ENCODE data around the gene AMBRA1.
A peak's percentile ranks its signal among the peaks of the same experiment; 100 is the strongest.

The AMBRA1 gene

GRCh38 chr11:46484101-46484500, 109.7 kb downstream of the AMBRA1 start:
- CTCF ChIA-PET = interaction anchor here (0.7 kb wide), 1 partner anchor 135 kb away, joined by 3 read pairs; no protein-coding TSS in a partner anchor
- no peaks in the 10 kb centered on the region for H3K9me3 Mint-ChIP-seq

GRCh38 chr11:46480909-46481308, 112.9 kb downstream of the AMBRA1 start:
- CTCF ChIA-PET = interaction anchor here (0.8 to 0.9 kb wide), 2 partner anchors 16 to 48 kb away, joined by 3 read pairs; no protein-coding TSS in a partner anchor
- no peak overlapping the region for H3K4me3 Mint-ChIP-seq
- H3K27me3 Mint-ChIP-seq = no peaks in the 10 kb centered on the region
- H3K9me3 Mint-ChIP-seq = no peaks in the 10 kb centered on the region
- H3K27ac Mint-ChIP-seq = no peak overlapping the region
- peaks cover 4% of the 10 kb centered on the region for H3K4me1 Mint-ChIP-seq
- H3K36me3 Mint-ChIP-seq = peaks cover 5% of the 10 kb centered on the region
- no peak for DNase-seq

More at GRCh38 chr11:46484101-46484500, 109.7 kb downstream of the AMBRA1 start:
- Mint-ChIP-seq H3K4me3 (no peak overlapping the region), H3K27me3 (no peaks in the 10 kb centered on the region), H3K27ac (no peak overlapping the region), H3K36me3 (peaks cover 5% of the 10 kb centered on the region), H3K4me1 (no peaks in the 10 kb centered on the region)
- DNase-seq = no peak

- Mint-ChIP-seq H3K36me3 (peaks cover 5% of the 10 kb centered on the region), H3K4me3 (no peak overlapping the region), H3K27ac (no peak overlapping the region), H3K4me1 (peaks cover 10% of the 10 kb centered on the region), H3K27me3 (no peaks in the 10 kb centered on the region), H3K9me3 (no peaks in the 10 kb centered on the region)
- DNase-seq = no peak
- CTCF ChIA-PET = interaction anchor here (0.8 to 2.4 kb wide), 3 partner anchors 10 to 49 kb away, joined by 3 to 6 read pairs (median 3); no protein-coding TSS in a partner anchor
Measured at GRCh38 chr11:46480166-46480726, 113.6 kb downstream of the AMBRA1 start.

GRCh38 chr11:46479601-46480000, 114.2 kb downstream of the AMBRA1 start:
- peaks cover 5% of the 10 kb centered on the region for H3K36me3 Mint-ChIP-seq
- no peak for DNase-seq
- no peaks in the 10 kb centered on the region for H3K9me3 Mint-ChIP-seq
- H3K4me1 Mint-ChIP-seq = peaks cover 10% of the 10 kb centered on the region
- no peaks in the 10 kb centered on the region for H3K27me3 Mint-ChIP-seq
- CTCF ChIA-PET = interaction anchor here (2.4 kb wide), 1 partner anchor 10 kb away, joined by 6 read pairs; no protein-coding TSS in a partner anchor
- H3K27ac Mint-ChIP-seq = no peak overlapping the region
- H3K4me3 Mint-ChIP-seq = no peak overlapping the region

GRCh38 chr11:46478196-46478595, 115.6 kb downstream of the AMBRA1 start:
- no peaks in the 10 kb centered on the region for H3K27me3 Mint-ChIP-seq
- no peaks in the 10 kb centered on the region for H3K9me3 Mint-ChIP-seq
- no peak for DNase-seq
- no peak overlapping the region for H3K4me3 Mint-ChIP-seq
- no peak overlapping the region for H3K27ac Mint-ChIP-seq
- H3K4me1 Mint-ChIP-seq = peaks cover 16% of the 10 kb centered on the region
- peaks cover 3% of the 10 kb centered on the region for H3K36me3 Mint-ChIP-seq
- CTCF ChIA-PET = interaction anchor here (1.0 to 2.4 kb wide), 3 partner anchors 12 to 51 kb away, joined by 3 to 10 read pairs (median 6); no protein-coding TSS in a partner anchor

GRCh38 chr11:46477136-46477535, 116.7 kb downstream of the AMBRA1 start:
- CTCF ChIA-PET = interaction anchor here (1.9 kb wide), 1 partner anchor 13 kb away, joined by 10 read pairs; no protein-coding TSS in a partner anchor
- Mint-ChIP-seq H3K27ac (no peak overlapping the region), H3K4me3 (no peak overlapping the region), H3K9me3 (no peaks in the 10 kb centered on the region), H3K27me3 (no peaks in the 10 kb centered on the region), H3K36me3 (peaks cover 2% of the 10 kb centered on the region), H3K4me1 (peaks cover 20% of the 10 kb centered on the region)
- no peak for DNase-seq

- H3K27ac Mint-ChIP-seq = peak overlapping the region; percentile 54
Measured at GRCh38 chr11:46475926-46476545, 117.8 kb downstream of the AMBRA1 start.

GRCh38 chr11:46475051-46475925, 118.5 kb downstream of the AMBRA1 start:
- CTCF ChIA-PET = no interaction called here
- Mint-ChIP-seq H3K4me3 (no peak overlapping the region), H3K4me1 (peaks cover 20% of the 10 kb centered on the region)

More at GRCh38 chr11:46475926-46476545, 117.8 kb downstream of the AMBRA1 start:
- Mint-ChIP-seq H3K27me3 (no peaks in the 10 kb centered on the region), H3K4me1 (peaks cover 20% of the 10 kb centered on the region), H3K9me3 (no peaks in the 10 kb centered on the region), H3K36me3 (peaks cover 2% of the 10 kb centered on the region), H3K4me3 (no peak overlapping the region)
- CTCF ChIA-PET = interaction anchor here (1.9 kb wide), 1 partner anchor 14 kb away, joined by 10 read pairs; no protein-coding TSS in a partner anchor
- no peak for DNase-seq

GRCh38 chr11:46472662-46472994, 121.2 kb downstream of the AMBRA1 start:
- no peaks in the 10 kb centered on the region for H3K27me3 Mint-ChIP-seq
- DNase-seq = no peak
- CTCF ChIA-PET = no interaction called here
- H3K27ac Mint-ChIP-seq = no peak overlapping the region
- no peak overlapping the region for H3K4me3 Mint-ChIP-seq
- H3K4me1 Mint-ChIP-seq = peaks cover 20% of the 10 kb centered on the region
- peaks cover 5% of the 10 kb centered on the region for H3K36me3 Mint-ChIP-seq
- H3K9me3 Mint-ChIP-seq = no peaks in the 10 kb centered on the region

More at GRCh38 chr11:46475051-46475925, 118.5 kb downstream of the AMBRA1 start:
- no peaks in the 10 kb centered on the region for H3K27me3 Mint-ChIP-seq
- H3K27ac Mint-ChIP-seq = no peak overlapping the region
- no peak for DNase-seq
- H3K36me3 Mint-ChIP-seq = peaks cover 4% of the 10 kb centered on the region
- no peaks in the 10 kb centered on the region for H3K9me3 Mint-ChIP-seq

- H3K27ac Mint-ChIP-seq = no peak overlapping the region
- H3K27me3 Mint-ChIP-seq = no peaks in the 10 kb centered on the region
- H3K9me3 Mint-ChIP-seq = no peaks in the 10 kb centered on the region
- H3K4me1 Mint-ChIP-seq = peaks cover 20% of the 10 kb centered on the region
- no peak for DNase-seq
- no peak overlapping the region for H3K4me3 Mint-ChIP-seq
- peaks cover 6% of the 10 kb centered on the region for H3K36me3 Mint-ChIP-seq
- CTCF ChIA-PET = no interaction called here
Measured at GRCh38 chr11:46471943-46472661, 121.7 kb downstream of the AMBRA1 start.

GRCh38 chr11:46469926-46470325, 123.9 kb downstream of the AMBRA1 start:
- H3K36me3 Mint-ChIP-seq = peaks cover 9% of the 10 kb centered on the region
- H3K4me3 Mint-ChIP-seq = no peak overlapping the region
- peaks cover 10% of the 10 kb centered on the region for H3K4me1 Mint-ChIP-seq
- H3K27ac Mint-ChIP-seq = no peak overlapping the region
- H3K27me3 Mint-ChIP-seq = no peaks in the 10 kb centered on the region
- no peak for DNase-seq
- CTCF ChIA-PET = interaction anchor here (0.9 to 1.1 kb wide), 2 partner anchors 20 to 22 kb away, joined by 3 read pairs; no protein-coding TSS in a partner anchor
- no peaks in the 10 kb centered on the region for H3K9me3 Mint-ChIP-seq

GRCh38 chr11:46465683-46466082, 128.1 kb downstream of the AMBRA1 start:
- Mint-ChIP-seq H3K27ac (no peak overlapping the region), H3K27me3 (no peaks in the 10 kb centered on the region), H3K9me3 (no peaks in the 10 kb centered on the region), H3K36me3 (peaks cover 7% of the 10 kb centered on the region), H3K4me3 (no peak overlapping the region), H3K4me1 (no peaks in the 10 kb centered on the region)
- no peak for DNase-seq
- CTCF ChIA-PET = no interaction called here

- no peaks in the 10 kb centered on the region for H3K4me1 Mint-ChIP-seq
- peaks cover 6% of the 10 kb centered on the region for H3K36me3 Mint-ChIP-seq
- H3K27ac Mint-ChIP-seq = no peak overlapping the region
- CTCF ChIA-PET = no interaction called here
- H3K9me3 Mint-ChIP-seq = no peaks in the 10 kb centered on the region
- no peak for DNase-seq
- H3K4me3 Mint-ChIP-seq = no peak overlapping the region
- no peaks in the 10 kb centered on the region for H3K27me3 Mint-ChIP-seq
Measured at GRCh38 chr11:46463701-46464421, 130.0 kb downstream of the AMBRA1 start.
